ENCODE measurements around the gene AGK.
A peak's percentile ranks its signal among the peaks of the same experiment; 100 is the strongest.

The AGK gene

GRCh38 chr7:141551094-141551781 lies at the start of gene AGK:
Gene AGK, plus strand, starts transcription at chr7:141551410. Its CDS starts 4,057 bp downstream, at chr7:141555467.
- peaks cover 20% of the 10 kb centered on the region for H3K36me3 Mint-ChIP-seq
- peaks cover 33% of the 10 kb centered on the region for H3K4me1 Mint-ChIP-seq
- no peaks in the 10 kb centered on the region for H3K27me3 Mint-ChIP-seq
- H3K4me3 Mint-ChIP-seq, result peak within 1 kb of the TSS; percentile 89
- peak; percentile 95 for ATAC-seq
- H3K27ac Mint-ChIP-seq, result peak within 1 kb of the TSS; percentile 91
- H3K9me3 Mint-ChIP-seq, result no peaks in the 10 kb centered on the region

GRCh38 chr7:141501451-141501850 lies 49.8 kb upstream of the AGK start:
- Mint-ChIP-seq H3K27me3 (peaks cover 37% of the 10 kb centered on the region), H3K36me3 (no peaks in the 10 kb centered on the region), H3K4me1 (no peaks in the 10 kb centered on the region), H3K4me3 (no peak overlapping the region), H3K27ac (no peak overlapping the region), H3K9me3 (no peaks in the 10 kb centered on the region)
- no peak for ATAC-seq

- H3K36me3 Mint-ChIP-seq, result no peaks in the 10 kb centered on the region
- no peak overlapping the region for H3K27ac Mint-ChIP-seq
- peaks cover 24% of the 10 kb centered on the region for H3K4me1 Mint-ChIP-seq
- H3K4me3 Mint-ChIP-seq, result peak overlapping the region; percentile 64
- ATAC-seq, result no peak
- H3K27me3 Mint-ChIP-seq, result peaks cover 49% of the 10 kb centered on the region
- peaks cover 4% of the 10 kb centered on the region for H3K9me3 Mint-ChIP-seq
Measured at GRCh38 chr7:141511316-141511675, 39.9 kb upstream of the AGK start.

- no peaks in the 10 kb centered on the region for H3K36me3 Mint-ChIP-seq
- peak overlapping the region; percentile 64 for H3K4me3 Mint-ChIP-seq
- H3K4me1 Mint-ChIP-seq, result peaks cover 24% of the 10 kb centered on the region
- H3K9me3 Mint-ChIP-seq, result peaks cover 4% of the 10 kb centered on the region
- H3K27ac Mint-ChIP-seq, result peak overlapping the region; percentile 5
- H3K27me3 Mint-ChIP-seq, result peaks cover 49% of the 10 kb centered on the region
- peak; percentile 31 for ATAC-seq
Measured at GRCh38 chr7:141511676-141512396, 39.4 kb upstream of the AGK start.

GRCh38 chr7:141512597-141512996 lies 38.6 kb upstream of the AGK start:
- H3K9me3 Mint-ChIP-seq, result peaks cover 4% of the 10 kb centered on the region
- peak overlapping the region; percentile 64 for H3K4me3 Mint-ChIP-seq
- H3K4me1 Mint-ChIP-seq, result peaks cover 24% of the 10 kb centered on the region
- H3K27me3 Mint-ChIP-seq, result peaks cover 57% of the 10 kb centered on the region
- H3K27ac Mint-ChIP-seq, result peak overlapping the region; percentile 5
- no peaks in the 10 kb centered on the region for H3K36me3 Mint-ChIP-seq
- no peak for ATAC-seq

- H3K4me3 Mint-ChIP-seq, result no peak overlapping the region
- peaks cover 24% of the 10 kb centered on the region for H3K4me1 Mint-ChIP-seq
- H3K36me3 Mint-ChIP-seq, result no peaks in the 10 kb centered on the region
- H3K9me3 Mint-ChIP-seq, result peaks cover 4% of the 10 kb centered on the region
- peaks cover 52% of the 10 kb centered on the region for H3K27me3 Mint-ChIP-seq
- ATAC-seq, result no peak
- no peak overlapping the region for H3K27ac Mint-ChIP-seq
Measured at GRCh38 chr7:141513720-141514119, 37.5 kb upstream of the AGK start.

GRCh38 chr7:141515941-141516340 lies 35.3 kb upstream of the AGK start:
- H3K4me3 Mint-ChIP-seq, result no peak overlapping the region
- ATAC-seq, result no peak
- no peaks in the 10 kb centered on the region for H3K36me3 Mint-ChIP-seq
- peaks cover 17% of the 10 kb centered on the region for H3K4me1 Mint-ChIP-seq
- H3K9me3 Mint-ChIP-seq, result peaks cover 4% of the 10 kb centered on the region
- no peak overlapping the region for H3K27ac Mint-ChIP-seq
- H3K27me3 Mint-ChIP-seq, result peaks cover 41% of the 10 kb centered on the region

- Mint-ChIP-seq H3K27ac (no peak overlapping the region), H3K27me3 (peaks cover 23% of the 10 kb centered on the region), H3K4me1 (no peaks in the 10 kb centered on the region), H3K4me3 (no peak overlapping the region), H3K9me3 (no peaks in the 10 kb centered on the region), H3K36me3 (no peaks in the 10 kb centered on the region)
- ATAC-seq, result no peak
Measured at GRCh38 chr7:141519623-141520022, 31.6 kb upstream of the AGK start.

GRCh38 chr7:141522657-141523342 lies 28.4 kb upstream of the AGK start:
- Mint-ChIP-seq H3K36me3 (no peaks in the 10 kb centered on the region), H3K9me3 (peaks cover 3% of the 10 kb centered on the region), H3K27ac (no peak overlapping the region), H3K4me3 (no peak overlapping the region), H3K27me3 (peaks cover 26% of the 10 kb centered on the region), H3K4me1 (no peaks in the 10 kb centered on the region)
- no peak for ATAC-seq

GRCh38 chr7:141525973-141526514 lies 25.2 kb upstream of the AGK start:
- H3K4me3 Mint-ChIP-seq, result no peak overlapping the region
- H3K27ac Mint-ChIP-seq, result no peak overlapping the region
- H3K27me3 Mint-ChIP-seq, result peaks cover 28% of the 10 kb centered on the region
- H3K4me1 Mint-ChIP-seq, result no peaks in the 10 kb centered on the region
- no peak for ATAC-seq
- no peaks in the 10 kb centered on the region for H3K36me3 Mint-ChIP-seq
- H3K9me3 Mint-ChIP-seq, result peaks cover 3% of the 10 kb centered on the region

- Mint-ChIP-seq H3K4me3 (no peak overlapping the region), H3K4me1 (no peaks in the 10 kb centered on the region), H3K27ac (no peak overlapping the region), H3K36me3 (no peaks in the 10 kb centered on the region), H3K9me3 (peaks cover 3% of the 10 kb centered on the region), H3K27me3 (peaks cover 28% of the 10 kb centered on the region)
- no peak for ATAC-seq
Measured at GRCh38 chr7:141527076-141527475, 24.1 kb upstream of the AGK start.

- no peaks in the 10 kb centered on the region for H3K4me1 Mint-ChIP-seq
- no peaks in the 10 kb centered on the region for H3K36me3 Mint-ChIP-seq
- no peak overlapping the region for H3K27ac Mint-ChIP-seq
- no peak overlapping the region for H3K4me3 Mint-ChIP-seq
- peaks cover 28% of the 10 kb centered on the region for H3K27me3 Mint-ChIP-seq
- H3K9me3 Mint-ChIP-seq, result peaks cover 3% of the 10 kb centered on the region
- no peak for ATAC-seq
Measured at GRCh38 chr7:141528399-141528798, 22.8 kb upstream of the AGK start.

GRCh38 chr7:141533149-141533949 lies 17.9 kb upstream of the AGK start:
- Mint-ChIP-seq H3K4me1 (no peaks in the 10 kb centered on the region), H3K27me3 (peaks cover 36% of the 10 kb centered on the region), H3K36me3 (no peaks in the 10 kb centered on the region), H3K9me3 (no peaks in the 10 kb centered on the region), H3K4me3 (no peak overlapping the region), H3K27ac (no peak overlapping the region)
- no peak for ATAC-seq

- Mint-ChIP-seq H3K36me3 (no peaks in the 10 kb centered on the region), H3K4me1 (no peaks in the 10 kb centered on the region), H3K4me3 (no peak overlapping the region), H3K27ac (no peak overlapping the region), H3K9me3 (no peaks in the 10 kb centered on the region), H3K27me3 (peaks cover 35% of the 10 kb centered on the region)
- no peak for ATAC-seq
Measured at GRCh38 chr7:141534757-141535737, 16.2 kb upstream of the AGK start.
